ENCODE data around the gene SKAP1.

DNA sequence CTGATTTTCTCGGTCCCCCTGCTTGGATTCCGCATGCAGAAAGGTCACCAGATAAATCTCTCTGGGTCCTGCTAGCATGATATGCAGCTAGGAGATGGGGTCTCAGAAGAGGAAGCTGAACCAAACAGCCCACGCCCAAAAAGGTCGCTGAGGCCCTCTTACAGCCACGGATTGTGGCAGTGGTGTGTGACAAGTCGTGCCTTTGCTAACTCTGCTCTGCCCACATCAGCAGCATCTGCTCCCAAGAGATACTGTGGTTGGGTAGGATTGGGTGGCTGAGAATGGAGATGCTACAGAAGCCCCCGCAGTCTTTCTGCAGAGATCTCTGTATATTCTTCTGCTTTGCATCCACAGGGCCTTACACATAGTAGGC is 15.2 kb upstream of the SKAP1 start:
- no peak for TF ChIP-seq CTCF (IDR thresholded peaks at IDR 0.05)
- no peak for TF ChIP-seq POLR2A (IDR thresholded peaks at IDR 0.05)

Measured in ovary (tissue), 3 donors.